Loucy (cell line): ENCODE data around the gene ATP9A.

Source experiments
- EZH2phosphoT487 ChIP-seq: fragments of 200-600 bp; IDR thresholded peaks from 2 replicates; pipeline ENCODE4 v1.6.1; 2018; ENCODE audit warnings: antibody characterized with exemption, mild to moderate bottlenecking, moderate library complexity, borderline replicate concordance
- TF ChIP-seq, protein P1 (sequence below): fragments of 200-600 bp; sonication (generic); conservative IDR thresholded peaks from 2 replicates; pipeline ENCODE4 v1.5.1; 2014; ENCODE audit warnings: mild to moderate bottlenecking, antibody characterized with exemption, low read length

DNA sequence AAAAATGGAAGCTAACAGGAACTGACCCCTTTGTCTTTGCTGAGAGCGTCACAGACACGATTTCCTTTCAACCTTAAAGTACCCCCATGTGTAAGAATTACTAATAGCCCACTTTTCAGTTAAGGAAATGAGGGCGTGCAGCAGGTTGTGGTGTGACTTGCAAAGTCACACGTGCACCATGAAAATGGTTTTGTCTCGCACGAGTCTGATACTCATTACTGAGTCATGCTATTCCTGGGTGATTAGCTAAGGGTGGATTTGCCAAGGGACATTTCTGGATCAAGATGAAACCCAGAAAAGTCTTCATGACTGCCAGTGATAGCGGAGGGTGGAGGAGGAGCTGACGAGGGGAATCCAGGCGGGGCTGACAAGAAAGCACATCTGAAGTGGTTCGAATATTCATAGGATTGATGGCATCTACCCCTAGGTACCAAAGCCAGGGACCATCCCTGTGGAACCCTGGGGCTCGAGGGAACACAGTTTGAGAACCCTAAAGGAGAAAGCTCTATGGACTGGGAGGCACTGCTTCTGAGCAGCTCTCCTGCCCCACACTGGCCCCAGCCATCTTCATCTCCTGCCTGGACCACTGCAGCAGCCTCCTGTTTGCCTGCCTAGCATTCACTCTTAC, 213.5 kb downstream of the ATP9A start:
- no peak for TF ChIP-seq EZH2phosphoT487
- TF ChIP-seq, protein P1, sequence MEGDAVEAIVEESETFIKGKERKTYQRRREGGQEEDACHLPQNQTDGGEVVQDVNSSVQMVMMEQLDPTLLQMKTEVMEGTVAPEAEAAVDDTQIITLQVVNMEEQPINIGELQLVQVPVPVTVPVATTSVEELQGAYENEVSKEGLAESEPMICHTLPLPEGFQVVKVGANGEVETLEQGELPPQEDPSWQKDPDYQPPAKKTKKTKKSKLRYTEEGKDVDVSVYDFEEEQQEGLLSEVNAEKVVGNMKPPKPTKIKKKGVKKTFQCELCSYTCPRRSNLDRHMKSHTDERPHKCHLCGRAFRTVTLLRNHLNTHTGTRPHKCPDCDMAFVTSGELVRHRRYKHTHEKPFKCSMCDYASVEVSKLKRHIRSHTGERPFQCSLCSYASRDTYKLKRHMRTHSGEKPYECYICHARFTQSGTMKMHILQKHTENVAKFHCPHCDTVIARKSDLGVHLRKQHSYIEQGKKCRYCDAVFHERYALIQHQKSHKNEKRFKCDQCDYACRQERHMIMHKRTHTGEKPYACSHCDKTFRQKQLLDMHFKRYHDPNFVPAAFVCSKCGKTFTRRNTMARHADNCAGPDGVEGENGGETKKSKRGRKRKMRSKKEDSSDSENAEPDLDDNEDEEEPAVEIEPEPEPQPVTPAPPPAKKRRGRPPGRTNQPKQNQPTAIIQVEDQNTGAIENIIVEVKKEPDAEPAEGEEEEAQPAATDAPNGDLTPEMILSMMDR = no peak
